Hepatocyte (in vitro differentiated cells): ENCODE data around the gene EHBP1. TPM values are rescaled to one million over a fixed set of nuclear protein-coding genes. Genes with fewer than 3 reads are reported as not detected.

Source experiments
- DNase-seq: peaks from one replicate; pipeline ENCODE4 v3.0.0-alpha.2; 2016; ENCODE audit warnings: low spot score
- H2AFZ ChIP-seq: fragments of 200-600 bp; sonication (generic); 2 replicates; pipeline ENCODE4 v1.6.0; 2016; ENCODE audit warnings: antibody characterized with exemption, mild to moderate bottlenecking
- H3K27ac ChIP-seq: fragments of 200-600 bp; sonication (generic); 2 replicates; pipeline ENCODE4 v1.5.1; 2016; ENCODE audit warnings: mild to moderate bottlenecking
- H3K27me3 ChIP-seq: fragments of 200-600 bp; sonication (generic); 2 replicates; pipeline ENCODE4 v1.6.1; 2016
- H3K36me3 ChIP-seq: fragments of 200-600 bp; sonication (generic); replicated peaks from 2 replicates; pipeline ENCODE4 v1.5.1; 2016; ENCODE audit warnings: low read depth; ENCODE audit not compliant: insufficient read depth
- H3K4me1 ChIP-seq: fragments of 200-600 bp; sonication (generic); 2 replicates; pipeline ENCODE4 v1.5.1; 2016; ENCODE audit warnings: mild to moderate bottlenecking, moderate library complexity; ENCODE audit not compliant: insufficient read depth
- H3K4me2 ChIP-seq: fragments of 200-600 bp; sonication (generic); 2 replicates; pipeline ENCODE4 v1.6.0; 2016
- H3K4me3 ChIP-seq: fragments of 200-600 bp; sonication (generic); 2 replicates; pipeline ENCODE4 v1.5.1; 2016; ENCODE audit warnings: mild to moderate bottlenecking
- H3K79me2 ChIP-seq: fragments of 200-600 bp; sonication (generic); 2 replicates; pipeline ENCODE4 v1.6.0; 2017; ENCODE audit warnings: mild to moderate bottlenecking
- H3K9me2 ChIP-seq: fragments of 200-600 bp; sonication (generic); replicated peaks from 2 replicates; pipeline ENCODE4 v1.6.0; 2017; ENCODE audit warnings: mild to moderate bottlenecking; ENCODE audit not compliant: insufficient read depth
- H3K9me3 ChIP-seq: fragments of 200-600 bp; sonication (generic); 2 replicates; pipeline ENCODE4 v1.5.1; 2016; ENCODE audit warnings: low read depth, mild to moderate bottlenecking
- H4K20me1 ChIP-seq: fragments of 200-600 bp; sonication (generic); 2 replicates; pipeline ENCODE4 v1.6.0; 2016; ENCODE audit warnings: mild to moderate bottlenecking; ENCODE audit not compliant: insufficient read depth, poor library complexity, severe bottlenecking
- CTCF ChIP-seq: fragments of 200-600 bp; sonication (generic); IDR thresholded peaks from 2 replicates; pipeline ENCODE4 v1.5.1; 2016; ENCODE audit warnings: antibody characterized with exemption, mild to moderate bottlenecking; ENCODE audit not compliant: poor library complexity
- EZH2 ChIP-seq: fragments of 200-600 bp; sonication (generic); IDR thresholded peaks from 2 replicates; pipeline ENCODE4 v1.6.1; 2016; ENCODE audit warnings: antibody characterized with exemption, mild to moderate bottlenecking, borderline replicate concordance
- EZH2phosphoT487 ChIP-seq: fragments of 200-600 bp; sonication (generic); IDR thresholded peaks from one replicate; pipeline ENCODE4 v1.6.1; 2018; ENCODE audit warnings: antibody characterized with exemption, mild to moderate bottlenecking, low read depth, moderate library complexity; ENCODE audit not compliant: unreplicated experiment, severe bottlenecking
- WGBS: methylation state at CpG from one replicate; pipeline ENCODE4 v1.1.6; 2016; ENCODE audit warnings: low lambda C conversion rate; ENCODE audit errors: missing lambda C conversion rate; 5-methylcytosine and 5-hydroxymethylcytosine counted together
- polyA plus RNA-seq: library from polyadenylated mRNA; unstranded; fragments of >200 nt; fragmentation: Nextera tagmentation; extraction: Ambion mirVana; gene quantifications from 2 replicates; pipeline ENCODE4 v1.2.1, GENCODE V29; 2016
- total RNA-seq: library from RNA; depleted of rRNA; stranded (reverse); fragments of >200 nt; gene quantifications from 2 replicates; pipeline ENCODE4 v1.2.3, GENCODE V29; 2014

EHBP1 gene
- total and polyA plus RNA-seq, 2 experiments from 2014 or later: 11.4 to 34.6 TPM

GRCh38 chr2:62897187-62897827 is 191.8 kb downstream of the EHBP1 start:
- H3K9me2 ChIP-seq: no peaks in the 10 kb centered on the region
- no peaks in the 10 kb centered on the region for H4K20me1 ChIP-seq
- H3K4me3 ChIP-seq: no peak overlapping the region
- no peak overlapping the region for H3K27ac ChIP-seq
- H3K36me3 ChIP-seq: no peaks in the 10 kb centered on the region
- TF ChIP-seq CTCF: no peak
- no peak for TF ChIP-seq EZH2phosphoT487
- TF ChIP-seq EZH2: no peak
- H3K4me1 ChIP-seq: no peaks in the 10 kb centered on the region
- no peak overlapping the region for H2AFZ ChIP-seq
- H3K27me3 ChIP-seq: no peaks in the 10 kb centered on the region
- no peaks in the 10 kb centered on the region for H3K9me3 ChIP-seq
- no peak overlapping the region for H3K4me2 ChIP-seq
- no peaks in the 10 kb centered on the region for H3K79me2 ChIP-seq
- no peak for DNase-seq

- Histone ChIP-seq H3K36me3 (no peaks in the 10 kb centered on the region), H3K79me2 (no peaks in the 10 kb centered on the region), H3K27me3 (no peaks in the 10 kb centered on the region), H3K9me3 (no peaks in the 10 kb centered on the region), H4K20me1 (no peaks in the 10 kb centered on the region), H3K27ac (no peak overlapping the region), H3K9me2 (no peaks in the 10 kb centered on the region), H2AFZ (no peak overlapping the region), H3K4me2 (no peak overlapping the region), H3K4me3 (no peak overlapping the region), H3K4me1 (no peaks in the 10 kb centered on the region)
- no peak for DNase-seq
- 96% methylated on average over 2 of the region's 2 CpGs for WGBS
- TF ChIP-seq EZH2: no peak
- TF ChIP-seq CTCF: no peak
- no peak for TF ChIP-seq EZH2phosphoT487
Measured at GRCh38 chr2:62904344-62904743, 198.8 kb downstream of the EHBP1 start.

- Histone ChIP-seq H3K79me2 (no peaks in the 10 kb centered on the region), H3K9me2 (no peaks in the 10 kb centered on the region), H2AFZ (no peak overlapping the region), H3K4me2 (no peak overlapping the region), H3K4me3 (no peak overlapping the region), H4K20me1 (no peaks in the 10 kb centered on the region), H3K36me3 (no peaks in the 10 kb centered on the region), H3K9me3 (no peaks in the 10 kb centered on the region), H3K4me1 (no peaks in the 10 kb centered on the region), H3K27me3 (no peaks in the 10 kb centered on the region), H3K27ac (no peak overlapping the region)
- TF ChIP-seq EZH2phosphoT487 (no peak), EZH2 (no peak)
- no peak for DNase-seq
- 97% methylated on average over 1 of the region's 1 CpG for WGBS
Measured at GRCh38 chr2:62908145-62908544, 202.6 kb downstream of the EHBP1 start.

GRCh38 chr2:62913311-62913710 is 207.8 kb downstream of the EHBP1 start:
- Histone ChIP-seq H3K27ac (no peak overlapping the region), H2AFZ (no peak overlapping the region), H3K79me2 (no peaks in the 10 kb centered on the region), H3K36me3 (no peaks in the 10 kb centered on the region), H3K27me3 (no peaks in the 10 kb centered on the region), H3K4me3 (no peak overlapping the region), H3K9me3 (no peaks in the 10 kb centered on the region), H3K9me2 (no peaks in the 10 kb centered on the region), H4K20me1 (no peaks in the 10 kb centered on the region), H3K4me2 (no peak overlapping the region), H3K4me1 (no peaks in the 10 kb centered on the region)
- DNase-seq: no peak
- no peak for TF ChIP-seq CTCF
